Daoy (cell line): ENCODE results near the gene FANCC. TPM values are rescaled to one million over a fixed set of nuclear protein-coding genes. Genes with fewer than 3 reads are reported as not detected.
A peak's percentile ranks its signal among the peaks of the same experiment; 100 is the strongest.
"Not testable (repeated sequence)": the region's sequence is repeated elsewhere in the genome, so short reads cannot be mapped to it uniquely, and the experiment has no call there.

ENCODE experiments used
- DNase-seq: peaks from one replicate; pipeline ENCODE4 v3.0.0-alpha.2; 2015; ENCODE audit warnings: low read depth
- total RNA-seq: library from RNA; depleted of rRNA; stranded (reverse); fragments of >200 nt; shearing (Covaris generic); gene quantifications from 2 replicates; pipeline ENCODE4 v1.2.3, GENCODE V29; 2014

Gene FANCC
- total RNA-seq, 1 experiment from 2014 or later = 23.9 TPM

- DNase-seq = no peak
These were observed 33.8 kb downstream of the FANCC start for GRCh38 chr9:95283673-95284072.

- no peak for DNase-seq
These were observed 35.2 kb downstream of the FANCC start for GRCh38 chr9:95282332-95282731.

GRCh38 chr9:95280745-95281144 lies 36.8 kb downstream of the FANCC start:
- DNase-seq = no peak

- no peak for DNase-seq
These were observed 40.0 kb downstream of the FANCC start for GRCh38 chr9:95277509-95277908.

- DNase-seq = no peak
These were observed 41.0 kb downstream of the FANCC start for GRCh38 chr9:95276395-95276954.

- not testable (repeated sequence) for DNase-seq
These were observed 43.3 kb downstream of the FANCC start for GRCh38 chr9:95274160-95274559.

- no peak for DNase-seq
These were observed 44.0 kb downstream of the FANCC start for GRCh38 chr9:95273369-95274022.

GRCh38 chr9:95272830-95273229 lies 44.7 kb downstream of the FANCC start:
- DNase-seq = no peak

GRCh38 chr9:95270790-95271189 lies 46.7 kb downstream of the FANCC start:
- no peak for DNase-seq

GRCh38 chr9:95269803-95270773 lies 47.4 kb downstream of the FANCC start:
- DNase-seq = not testable (repeated sequence)

- peak; percentile 41 for DNase-seq
These were observed 48.8 kb downstream of the FANCC start for GRCh38 chr9:95268681-95269080.

GRCh38 chr9:95266649-95267048 lies 50.9 kb downstream of the FANCC start:
- DNase-seq = no peak

GRCh38 chr9:95265960-95266359 lies 51.5 kb downstream of the FANCC start:
- DNase-seq = no peak

GRCh38 chr9:95264954-95265615 lies 52.4 kb downstream of the FANCC start:
- DNase-seq = peak; percentile 19

GRCh38 chr9:95261890-95262289 lies 55.6 kb downstream of the FANCC start:
- peak; percentile 53 for DNase-seq

GRCh38 chr9:95250462-95251221 lies 66.9 kb downstream of the FANCC start:
- no peak for DNase-seq

GRCh38 chr9:95249986-95250385 lies 67.5 kb downstream of the FANCC start:
- no peak for DNase-seq

GRCh38 chr9:95246547-95246946 lies 71.0 kb downstream of the FANCC start:
- DNase-seq = no peak

GRCh38 chr9:95242613-95243012 lies 74.9 kb downstream of the FANCC start:
- DNase-seq = no peak

GRCh38 chr9:95239071-95239470 lies 78.4 kb downstream of the FANCC start:
- DNase-seq = no peak

- no peak for DNase-seq
These were observed 80.2 kb downstream of the FANCC start for GRCh38 chr9:95237336-95237735.
